HL-60 (cell line): ENCODE results near the gene SLC35F3.

Source experiments
- DNase-seq, 2 experiments: peaks; one replicate each; pipeline ENCODE4 v3.0.0-alpha.2; 2010 to 2020; ENCODE audit warnings: low read depth in 1 of 2, low spot score in 1 of 2
- H3K27ac ChIP-seq: fragments of 250-450 bp; sonication (Bioruptor Pico); replicated peaks from 2 replicates; pipeline ENCODE4 v1.5.1; 2020; ENCODE audit warnings: mild to moderate bottlenecking, moderate library complexity
- H3K27me3 ChIP-seq: fragments of 250-450 bp; sonication (Bioruptor Pico); 2 replicates; pipeline ENCODE4 v1.5.1; 2021; ENCODE audit warnings: mild to moderate bottlenecking, moderate library complexity; ENCODE audit not compliant: insufficient read depth, poor library complexity, severe bottlenecking
- H3K4me3 ChIP-seq: replicated peaks from 2 replicates; pipeline ENCODE4 v1.5.1; 2011; ENCODE audit warnings: mild to moderate bottlenecking, control low read depth, low read length; ENCODE audit not compliant: insufficient read depth
- CTCF ChIP-seq: IDR thresholded peaks from one replicate; pipeline ENCODE4 v1.5.1; 2011; ENCODE audit warnings: low read length, control low read depth, inconsistent platforms; ENCODE audit not compliant: insufficient read depth
- GABPA ChIP-seq: IDR thresholded peaks from 2 replicates; pipeline ENCODE4 v1.6.1; 2012; ENCODE audit warnings: low read depth
- POLR2AphosphoS5 ChIP-seq: IDR thresholded peaks from 2 replicates; pipeline ENCODE4 v1.6.1; 2012; ENCODE audit warnings: low read depth
- SPI1 ChIP-seq: IDR thresholded peaks from 2 replicates; pipeline ENCODE4 v1.6.1; 2012; ENCODE audit warnings: low read depth, mild to moderate bottlenecking, borderline replicate concordance
- TF ChIP-seq, protein P1 (sequence below): IDR thresholded peaks from 2 replicates; pipeline ENCODE4 v1.6.1; 2012; ENCODE audit warnings: low read depth; ENCODE audit not compliant: insufficient replicate concordance

Gene SLC35F3

GRCh38 chr1:233867028-233867427, 37.4 kb upstream of the SLC35F3 start:
- Histone ChIP-seq H3K27ac (no peak overlapping the region), H3K27me3 (no peaks in the 10 kb centered on the region), H3K4me3 (no peak overlapping the region)
- TF ChIP-seq POLR2AphosphoS5 (no peak), SPI1 (no peak), GABPA (no peak), CTCF (no peak)
- TF ChIP-seq, protein P1, sequence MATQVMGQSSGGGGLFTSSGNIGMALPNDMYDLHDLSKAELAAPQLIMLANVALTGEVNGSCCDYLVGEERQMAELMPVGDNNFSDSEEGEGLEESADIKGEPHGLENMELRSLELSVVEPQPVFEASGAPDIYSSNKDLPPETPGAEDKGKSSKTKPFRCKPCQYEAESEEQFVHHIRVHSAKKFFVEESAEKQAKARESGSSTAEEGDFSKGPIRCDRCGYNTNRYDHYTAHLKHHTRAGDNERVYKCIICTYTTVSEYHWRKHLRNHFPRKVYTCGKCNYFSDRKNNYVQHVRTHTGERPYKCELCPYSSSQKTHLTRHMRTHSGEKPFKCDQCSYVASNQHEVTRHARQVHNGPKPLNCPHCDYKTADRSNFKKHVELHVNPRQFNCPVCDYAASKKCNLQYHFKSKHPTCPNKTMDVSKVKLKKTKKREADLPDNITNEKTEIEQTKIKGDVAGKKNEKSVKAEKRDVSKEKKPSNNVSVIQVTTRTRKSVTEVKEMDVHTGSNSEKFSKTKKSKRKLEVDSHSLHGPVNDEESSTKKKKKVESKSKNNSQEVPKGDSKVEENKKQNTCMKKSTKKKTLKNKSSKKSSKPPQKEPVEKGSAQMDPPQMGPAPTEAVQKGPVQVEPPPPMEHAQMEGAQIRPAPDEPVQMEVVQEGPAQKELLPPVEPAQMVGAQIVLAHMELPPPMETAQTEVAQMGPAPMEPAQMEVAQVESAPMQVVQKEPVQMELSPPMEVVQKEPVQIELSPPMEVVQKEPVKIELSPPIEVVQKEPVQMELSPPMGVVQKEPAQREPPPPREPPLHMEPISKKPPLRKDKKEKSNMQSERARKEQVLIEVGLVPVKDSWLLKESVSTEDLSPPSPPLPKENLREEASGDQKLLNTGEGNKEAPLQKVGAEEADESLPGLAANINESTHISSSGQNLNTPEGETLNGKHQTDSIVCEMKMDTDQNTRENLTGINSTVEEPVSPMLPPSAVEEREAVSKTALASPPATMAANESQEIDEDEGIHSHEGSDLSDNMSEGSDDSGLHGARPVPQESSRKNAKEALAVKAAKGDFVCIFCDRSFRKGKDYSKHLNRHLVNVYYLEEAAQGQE: no peak
- DNase-seq: no peak

DNA sequence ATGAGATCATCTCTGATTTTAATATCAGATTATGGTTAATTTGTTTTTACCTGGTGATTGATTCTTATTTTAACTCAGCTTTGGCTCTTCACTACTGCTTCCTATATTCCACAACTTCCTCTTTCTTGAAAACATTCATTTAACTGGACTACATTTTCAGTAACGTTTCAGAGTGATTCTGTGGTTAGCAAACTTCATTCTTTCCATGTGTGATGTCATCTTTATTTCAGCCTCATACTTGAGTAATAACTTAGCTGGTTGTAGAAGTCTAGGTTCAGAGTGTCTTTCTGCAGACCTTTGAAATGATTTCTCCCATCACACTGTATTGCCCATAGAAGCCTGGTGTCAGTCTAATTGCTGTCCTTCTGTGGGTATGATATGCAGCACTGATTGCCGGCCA, 36.0 kb upstream of the SLC35F3 start:
- TF ChIP-seq SPI1 (peak; percentile 44; the same call in 1 of the 2 replicates), POLR2AphosphoS5 (no peak)
- peak; percentile 45 to 46 for DNase-seq
- H3K27me3 ChIP-seq: no peaks in the 10 kb centered on the region
- H3K27ac ChIP-seq: no peak overlapping the region; the same call in 1 of the 2 replicates
- no peak overlapping the region for H3K4me3 ChIP-seq

GRCh38 chr1:233869680-233870079, 34.8 kb upstream of the SLC35F3 start:
- DNase-seq: no peak
- H3K27ac ChIP-seq: no peak overlapping the region
- H3K27me3 ChIP-seq: no peaks in the 10 kb centered on the region
- TF ChIP-seq POLR2AphosphoS5: no peak
- TF ChIP-seq CTCF: no peak
- TF ChIP-seq, protein P1: no peak
- no peak for TF ChIP-seq SPI1
- no peak for TF ChIP-seq GABPA
- no peak overlapping the region for H3K4me3 ChIP-seq

- TF ChIP-seq POLR2AphosphoS5 (no peak), SPI1 (no peak), GABPA (no peak), CTCF (no peak)
- TF ChIP-seq, protein P1: no peak
- no peaks in the 10 kb centered on the region for H3K27me3 ChIP-seq
- no peak overlapping the region for H3K27ac ChIP-seq
- no peak overlapping the region for H3K4me3 ChIP-seq
- no peak for DNase-seq
Measured at GRCh38 chr1:233873666-233874065, 30.8 kb upstream of the SLC35F3 start.
